SH-SY5Y (cell line): Measurements from ENCODE around the gene MYEOV.

Experiments used
- GATA2 ChIP-seq: IDR thresholded peaks from 2 replicates; pipeline ENCODE4 v1.6.1; 2011; ENCODE audit warnings: mild to moderate bottlenecking, low read depth, low read length
- GATA3 ChIP-seq: IDR thresholded peaks from 2 replicates; pipeline ENCODE4 v1.6.1; 2011; ENCODE audit warnings: low read depth, mild to moderate bottlenecking, low read length, moderate library complexity

Gene MYEOV

GRCh38 chr11:69299572-69299971, 5.6 kb downstream of the MYEOV start:
- TF ChIP-seq GATA3 (no peak), GATA2 (no peak)

GRCh38 chr11:69300120-69301060, 6.4 kb downstream of the MYEOV start:
- TF ChIP-seq GATA2, result no peak
- no peak for TF ChIP-seq GATA3

- TF ChIP-seq GATA3 (no peak), GATA2 (no peak)
These were observed 7.1 kb downstream of the MYEOV start for GRCh38 chr11:69301081-69301454.

- no peak for TF ChIP-seq GATA3
- TF ChIP-seq GATA2, result no peak
These were observed 7.8 kb downstream of the MYEOV start for GRCh38 chr11:69301455-69302401.

- no peak for TF ChIP-seq GATA2
- TF ChIP-seq GATA3, result no peak
These were observed 8.6 kb downstream of the MYEOV start for GRCh38 chr11:69302447-69303020.

GRCh38 chr11:69303427-69303826, 9.5 kb downstream of the MYEOV start:
- TF ChIP-seq GATA2 (no peak), GATA3 (no peak)

- TF ChIP-seq GATA2, result no peak
- TF ChIP-seq GATA3, result no peak
These were observed 10.3 kb downstream of the MYEOV start for GRCh38 chr11:69304258-69304657.

GRCh38 chr11:69304686-69305085, 10.7 kb downstream of the MYEOV start:
- TF ChIP-seq GATA2 (no peak; the same call in 1 of the 2 replicates), GATA3 (no peak)

GRCh38 chr11:69305885-69306540, 12.1 kb downstream of the MYEOV start:
- TF ChIP-seq GATA3, result no peak
- TF ChIP-seq GATA2, result no peak

- TF ChIP-seq GATA2 (no peak), GATA3 (no peak)
These were observed 12.9 kb downstream of the MYEOV start for GRCh38 chr11:69306821-69307220.

GRCh38 chr11:69307421-69307820, 13.5 kb downstream of the MYEOV start:
- TF ChIP-seq GATA3 (no peak), GATA2 (no peak)

GRCh38 chr11:69307871-69308431, 14.0 kb downstream of the MYEOV start:
- TF ChIP-seq GATA2 (no peak), GATA3 (no peak)

- TF ChIP-seq GATA2 (no peak), GATA3 (no peak)
These were observed 14.5 kb downstream of the MYEOV start for GRCh38 chr11:69308491-69308911.

- no peak for TF ChIP-seq GATA3
- no peak for TF ChIP-seq GATA2
These were observed 15.1 kb downstream of the MYEOV start for GRCh38 chr11:69308936-69309615.
